K562 (cell line): Measurements from ENCODE around the gene TMEM72. TPM values are rescaled to one million over a fixed set of nuclear protein-coding genes. Genes with fewer than 3 reads are reported as not detected.

Experiments
- ATF7 ChIP-seq: fragments of 450-650 bp; IDR thresholded peaks from 2 replicates; pipeline ENCODE4 v1.7.1; 2014; ENCODE audit warnings: mild to moderate bottlenecking, moderate library complexity
- CHAMP1 ChIP-seq: fragments of 450-650 bp; IDR thresholded peaks from 2 replicates; pipeline ENCODE4 v1.6.1; 2016; ENCODE audit warnings: mild to moderate bottlenecking
- ETV5 ChIP-seq: sonication (generic); formaldehyde crosslinking; IDR thresholded peaks from 2 replicates; pipeline ENCODE4 v1.4.0; 2020; ENCODE audit warnings: low read depth, mild to moderate bottlenecking, missing genetic modification reagents
- GATAD2A ChIP-seq: fragments of 450-650 bp; IDR thresholded peaks from 2 replicates; pipeline ENCODE4 v1.6.1; 2017
- HCFC1 ChIP-seq: IDR thresholded peaks from 2 replicates; pipeline ENCODE4 v1.6.1; 2012; ENCODE audit warnings: low read depth, low read length, improper control_type of control experiment
- HEY1 ChIP-seq: fragments of 250-450 bp; sonication (Bioruptor Pico); IDR thresholded peaks from 2 replicates; pipeline ENCODE4 v1.5.0; 2020; ENCODE audit warnings: mild to moderate bottlenecking, moderate library complexity, borderline replicate concordance
- KLF13 ChIP-seq: fragments of 450-650 bp; IDR thresholded peaks from 2 replicates; pipeline ENCODE4 v1.6.1; 2016; ENCODE audit warnings: missing genetic modification characterization, low read depth, mild to moderate bottlenecking, missing compliant biosample characterization, moderate library complexity, borderline replicate concordance
- MCM2 ChIP-seq: fragments of 450-650 bp; IDR thresholded peaks from 2 replicates; pipeline ENCODE4 v1.6.1; 2017; ENCODE audit warnings: low read depth, mild to moderate bottlenecking
- PATZ1 ChIP-seq: fragments of 250-450 bp; sonication (Bioruptor Pico); IDR thresholded peaks from 2 replicates; pipeline ENCODE4 v1.5.0; 2020; ENCODE audit warnings: mild to moderate bottlenecking, borderline replicate concordance
- RBM15 ChIP-seq: fragments of 200-400 bp; formaldehyde crosslinking; IDR thresholded peaks from 2 replicates; pipeline ENCODE4 v1.6.1; 2018; ENCODE audit warnings: mild to moderate bottlenecking, low read length, moderate library complexity; ENCODE audit not compliant: insufficient read depth
- TAF7 ChIP-seq: fragments of 450-650 bp; IDR thresholded peaks from 2 replicates; pipeline ENCODE4 v1.6.1; 2016; ENCODE audit warnings: missing genetic modification characterization, missing compliant biosample characterization
- UBTF ChIP-seq, 2 experiments: IDR thresholded peaks; 2 replicates each; pipeline ENCODE4 v1.6.1; 2012; ENCODE audit warnings: improper control_type of control experiment in 2 of 2, low read depth in 2 of 2, low read length in 2 of 2, borderline replicate concordance in 1 of 2
- ZBTB17 ChIP-seq: fragments of 450-650 bp; formaldehyde crosslinking; IDR thresholded peaks from 2 replicates; pipeline ENCODE4 v1.4.0; 2020; ENCODE audit warnings: mild to moderate bottlenecking
- ZC3H4 ChIP-seq: sonication (generic); formaldehyde crosslinking; IDR thresholded peaks from 2 replicates; pipeline ENCODE4 v1.9.0; 2021; ENCODE audit warnings: missing genetic modification reagents, borderline replicate concordance
- polyA plus RNA-seq, 8 experiments: library from polyadenylated mRNA; depleted of rRNA in 4 of 8; stranded (reverse) in 5 of 8; unstranded in 3 of 8; fragments of >200 nt; fragmentation: Nextera tagmentation in 2 of 8; fragmentation: Illumina TruSeq in 1 of 8; extraction: Ambion mirVana in 2 of 8; extraction: Trizol in 1 of 8; gene quantifications; 2 replicates each; pipeline versions ENCODE4 v1.2.1 to v1.2.3, GENCODE V29; 2011 to 2014; ENCODE audit warnings: inconsistent platforms in 1 of 8, missing spikeins in 1 of 8
- total RNA-seq, 7 experiments: library from RNA; depleted of rRNA in 6 of 7; stranded (reverse); fragments of >200 nt in 6 of 7; fragmentation: Illumina TruSeq in 2 of 7; extraction: Trizol in 2 of 7; gene quantifications; 2 replicates each; pipeline versions ENCODE4 v1.2.1 to v1.2.3, GENCODE V29; 2011 to 2021; ENCODE audit warnings: low replicate concordance in 1 of 7

The TMEM72 gene
- total and polyA plus RNA-seq, 9 of the 15 experiments (the other 6 are each of a cell fraction or from before 2014, with no cell fraction given) = not detected

GRCh38 chr10:44913350-44914081 is 2.4 kb downstream of the TMEM72 start (continued):
- TF ChIP-seq KLF13 (tag) (no peak), GATAD2A (no peak), PATZ1 (no peak), ATF7 (0 out of 2 replicates have a peak, but pooled peaks have one; percentile 27), UBTF (IDR thresholded peaks at IDR 0.05; ENCODE audit: borderline replicate concordance in 1 of 2, low read depth in 2 of 2, low read length in 2 of 2) (no peak), CHAMP1 (no peak; the same call in 1 of the 2 replicates), ETV5 (CRISPR knock-in tag) (peak; percentile 91), ZBTB17 (CRISPR knock-in tag) (peak; percentile 17; the same call in 1 of the 2 replicates), HEY1 (no peak), RBM15 (no peak), MCM2 (no peak), ZC3H4 (CRISPR knock-in tag) (no peak), HCFC1 (no peak), TAF7 (tag) (no peak)
- TF ChIP-seq, all 486 proteins: peak for 139
